Common myeloid progenitor, CD34-positive (primary cell): ENCODE measurements around the gene AGPAT1.

Experiments used
- CTCF ChIA-PET: fragments of 350-600 bp; sonication (Branson Sonifier 250); formaldehyde crosslinking; loops from one replicate; lab custom pipeline; 2021; ENCODE audit warnings: antibody characterized with exemption; lab: Charles Lee
- POLR2A ChIA-PET: fragments of 350-600 bp; sonication (Branson Sonifier 250); formaldehyde crosslinking; loops from one replicate; lab custom pipeline; 2021; ENCODE audit warnings: antibody characterized with exemption; lab: Charles Lee
- DNase-seq, 3 donors: peaks; one replicate each; pipeline versions ENCODE4 v3.0.0 to v3.0.0-alpha.2; 2013
- H3K27ac ChIP-seq, 2 experiments: 1 replicate in 1 of 2; 2 replicates in 1 of 2; pipeline ENCODE4 v1.7.0; 2013; ENCODE audit warnings: inconsistent platforms in 2 of 2, low read length in 2 of 2, mild to moderate bottlenecking in 2 of 2, low read depth in 1 of 2, moderate library complexity in 1 of 2; ENCODE audit not compliant: severe bottlenecking in 2 of 2, insufficient read depth in 1 of 2, poor library complexity in 1 of 2
- H3K27me3 ChIP-seq, 5 experiments: replicated peaks in 2 of 5; 1 replicate in 3 of 5; 2 replicates in 2 of 5; pipeline versions ENCODE4 v1.6.1 to v1.7.0; 2013; ENCODE audit warnings: low read length in 4 of 5, mild to moderate bottlenecking in 2 of 5, moderate library complexity in 2 of 5, inconsistent platforms in 1 of 5; ENCODE audit not compliant: insufficient read depth in 5 of 5, control insufficient read depth in 4 of 5
- H3K36me3 ChIP-seq, 4 experiments: 1 replicate in 2 of 4; 2 replicates in 2 of 4; pipeline versions ENCODE4 v1.6.1 to v1.7.0; 2013; ENCODE audit warnings: low read length in 3 of 4, control low read depth in 1 of 4, mild to moderate bottlenecking in 1 of 4; ENCODE audit not compliant: control insufficient read depth in 4 of 4, insufficient read depth in 4 of 4
- H3K4me1 ChIP-seq, 4 experiments: 1 replicate in 3 of 4; 2 replicates in 1 of 4; pipeline versions ENCODE4 v1.6.1 to v1.7.1; 2013; ENCODE audit warnings: low read length in 3 of 4, mild to moderate bottlenecking in 3 of 4, control low read depth in 1 of 4, inconsistent platforms in 1 of 4, moderate library complexity in 1 of 4; ENCODE audit not compliant: control insufficient read depth in 4 of 4, insufficient read depth in 4 of 4; ENCODE audit errors: control extremely low read depth in 1 of 4
- H3K4me3 ChIP-seq, 7 experiments: 1 replicate in 4 of 7; 2 replicates in 3 of 7; pipeline versions ENCODE4 v1.5.1 to v1.7.0; 2013; ENCODE audit warnings: mild to moderate bottlenecking in 7 of 7, low read length in 6 of 7, moderate library complexity in 6 of 7, inconsistent platforms in 2 of 7, low read depth in 2 of 7, control low read depth in 1 of 7; ENCODE audit not compliant: insufficient read depth in 4 of 7, control insufficient read depth in 1 of 7; ENCODE audit errors: extremely low read depth in 1 of 7
- H3K9me3 ChIP-seq, 5 experiments: 1 replicate in 4 of 5; 2 replicates in 1 of 5; pipeline versions ENCODE4 v1.6.1 to v1.7.1; 2013; ENCODE audit warnings: low read length in 4 of 5, mild to moderate bottlenecking in 2 of 5, inconsistent platforms in 1 of 5, low read depth in 1 of 5, moderate library complexity in 1 of 5; ENCODE audit not compliant: control insufficient read depth in 4 of 5, insufficient read depth in 2 of 5; ENCODE audit errors: control extremely low read depth in 1 of 5
- WGBS: methylation state at CpG from one replicate; pipeline ENCODE4 v1.1.5; 2013; ENCODE audit not compliant: insufficient coverage; 5-methylcytosine and 5-hydroxymethylcytosine counted together

AGPAT1 gene

DNA sequence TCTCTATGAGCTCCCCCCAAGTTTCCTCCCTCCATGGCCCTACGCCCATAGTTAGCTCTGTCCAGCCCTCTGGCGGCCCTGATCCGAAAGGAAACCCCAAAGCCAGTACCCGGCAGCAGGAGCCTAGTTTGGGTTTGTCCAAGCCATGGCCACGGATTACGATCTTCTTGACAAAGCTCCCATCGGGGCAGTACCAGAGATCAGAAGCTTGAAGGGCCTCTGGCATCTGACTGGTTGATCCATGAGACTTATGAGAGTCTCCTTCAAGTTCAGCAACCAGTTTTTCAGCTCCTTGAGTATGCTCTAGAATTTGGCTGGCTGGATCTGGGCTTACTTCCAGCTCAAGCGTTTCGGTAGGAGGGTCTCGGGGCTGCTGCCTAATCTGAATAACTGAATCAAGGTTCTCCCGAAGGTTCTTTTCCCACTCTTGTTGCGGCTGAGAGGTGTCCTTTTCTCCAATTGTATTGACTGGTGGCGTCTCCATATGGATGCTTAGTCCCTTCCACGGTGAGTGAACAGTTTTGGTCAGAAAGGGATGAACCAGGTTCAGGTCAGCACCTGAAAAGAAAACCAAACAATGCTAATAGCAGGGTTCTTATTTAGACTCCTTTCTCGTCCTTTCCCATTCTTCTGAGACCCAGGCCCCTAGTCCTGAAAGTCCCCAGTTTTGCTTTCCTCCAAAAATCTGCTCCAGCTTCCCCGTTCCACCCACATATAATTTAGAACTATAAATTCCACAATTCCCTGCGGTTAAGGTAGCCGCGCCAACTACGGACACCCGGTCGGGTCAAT lies 46.4 kb downstream of the AGPAT1 start:
- Histone ChIP-seq H3K9me3 (no peaks in the 10 kb centered on the region), H3K36me3 (peaks cover 0 to 20% (median 12%) of the 10 kb centered on the region in 4 experiments), H3K27ac (peak overlapping the region; percentile 46 to 96), H3K4me3 (peak overlapping the region; percentile 40 to 94 (median 80)), H3K27me3 (peaks cover 0 to 5% (median 0%) of the 10 kb centered on the region in 5 experiments), H3K4me1 (peaks cover 1 to 30% (median 26%) of the 10 kb centered on the region in 4 experiments)
- DNase-seq = no peak
- ChIA-PET CTCF (interaction anchor here (0.6 to 5.0 kb wide), 10 partner anchors 12 to 843 kb away, joined by 3 to 31 read pairs (median 6); partner anchors contain the start of gene PRRT1), POLR2A (interaction anchor here (0.8 kb wide), 1 partner anchor 30 kb away, joined by 3 read pairs; no protein-coding TSS in a partner anchor)
- 50% methylated on average over 21 of the region's 22 CpGs for WGBS

DNA sequence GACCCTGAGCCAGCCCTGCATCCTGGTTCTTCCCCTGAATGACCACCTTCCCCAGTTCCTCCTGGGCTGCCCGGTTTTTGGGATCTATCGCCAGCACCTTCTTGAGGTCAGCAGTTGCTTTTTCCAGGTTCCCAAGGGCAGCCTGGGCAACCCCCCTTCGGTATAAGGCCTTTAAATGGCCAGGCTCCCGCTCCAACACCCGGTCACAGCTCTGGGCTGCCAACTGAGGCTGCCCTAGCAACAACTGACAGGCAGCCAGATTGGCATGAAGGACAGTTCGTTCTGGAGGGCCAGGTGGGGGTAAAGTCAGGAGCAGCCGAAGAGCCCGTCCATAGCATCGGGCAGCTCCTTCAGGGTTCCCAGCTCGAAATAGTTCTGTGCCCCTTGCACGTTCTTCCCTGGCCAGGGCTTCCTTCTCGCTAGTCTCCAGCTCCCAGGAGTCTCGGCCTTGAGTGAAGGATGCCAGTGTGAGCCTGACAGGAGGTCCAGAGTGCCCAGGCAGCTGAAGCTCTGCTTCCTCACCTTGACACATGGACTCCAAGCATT lies 47.1 kb downstream of the AGPAT1 start:
- peak overlapping the region in 5 of 7 experiments; percentile 19 to 94 (median 80) for H3K4me3 ChIP-seq
- DNase-seq = no peak
- CTCF ChIA-PET = interaction anchor here (0.6 to 5.0 kb wide), 8 partner anchors 11 to 843 kb away, joined by 3 to 31 read pairs (median 8); partner anchors contain the start of gene PRRT1
- WGBS = 94% methylated on average over 13 of the region's 13 CpGs
- peaks cover 0 to 3% (median 0%) of the 10 kb centered on the region in 5 experiments for H3K27me3 ChIP-seq
- POLR2A ChIA-PET = interaction anchor here (0.9 to 1.6 kb wide), 2 partner anchors 64 to 67 kb away, joined by 3 to 6 read pairs; partner anchors contain the start of gene GPSM3
- peaks cover 1 to 30% (median 26%) of the 10 kb centered on the region in 4 experiments for H3K4me1 ChIP-seq
- H3K36me3 ChIP-seq = peaks cover 4 to 25% (median 18%) of the 10 kb centered on the region in 4 experiments
- no peaks in the 10 kb centered on the region for H3K9me3 ChIP-seq
- peak overlapping the region in 1 of 2 experiments; percentile 96 for H3K27ac ChIP-seq

DNA sequence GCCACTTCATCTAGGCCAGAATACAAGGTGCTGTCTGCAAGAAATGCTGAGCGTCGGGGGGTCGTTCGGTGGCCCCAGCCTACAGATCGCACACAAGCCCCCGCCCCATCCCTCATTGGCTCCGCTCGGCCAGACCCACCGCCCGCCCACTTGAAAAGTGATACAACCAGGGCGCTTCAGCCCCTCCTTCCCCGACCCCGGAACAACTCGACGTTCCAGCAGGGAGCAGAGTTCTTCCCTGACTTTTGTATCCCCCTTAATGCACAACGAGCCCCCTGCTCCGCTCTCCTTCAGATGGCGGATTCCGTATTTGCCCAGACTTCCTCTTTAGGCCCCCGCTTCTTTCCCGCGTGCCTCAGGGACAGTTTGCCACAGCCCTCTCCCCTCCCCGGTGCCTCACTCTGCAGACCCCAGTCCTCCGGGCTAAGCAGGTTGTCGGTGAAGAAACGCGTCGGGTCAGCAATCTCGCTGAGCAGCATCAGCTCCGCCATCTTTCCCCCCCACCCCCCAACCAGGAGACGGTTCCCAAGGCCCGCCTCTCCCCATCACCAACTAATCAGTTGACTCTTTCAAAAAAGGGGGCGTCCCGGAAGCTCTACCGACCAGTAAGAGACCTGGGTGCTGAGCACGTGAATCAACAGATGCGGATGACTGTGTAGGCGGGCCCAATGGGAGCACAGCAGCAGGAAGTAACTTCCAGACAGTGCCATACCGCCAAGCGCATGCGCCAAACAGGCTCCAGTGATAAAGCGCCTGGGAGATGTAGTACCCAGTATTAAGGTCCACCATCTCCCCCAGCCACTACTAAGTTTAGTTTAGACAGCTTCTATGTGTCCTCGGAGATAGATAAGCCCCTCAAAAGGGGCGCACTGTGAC lies 47.9 kb downstream of the AGPAT1 start, which contains the start of gene ATF6B:
TSS of gene ATF6B (minus strand) at position 530 of the 876 bp plus-strand sequence. CDS start at position 491, 39 bp downstream.
- no peaks in the 10 kb centered on the region for H3K27me3 ChIP-seq
- DNase-seq = peak; percentile 100
- peak within 1 kb of the TSS; percentile 92 to 99 (median 97) for H3K4me3 ChIP-seq
- H3K36me3 ChIP-seq = peaks cover 4 to 28% (median 21%) of the 10 kb centered on the region in 4 experiments
- H3K4me1 ChIP-seq = peaks cover 1 to 30% (median 26%) of the 10 kb centered on the region in 4 experiments
- H3K9me3 ChIP-seq = no peaks in the 10 kb centered on the region
- WGBS = 1% methylated on average over 39 of the region's 44 CpGs
- peak within 1 kb of the TSS; percentile 87 to 96 for H3K27ac ChIP-seq
- CTCF ChIA-PET = interaction anchor here (1.0 to 5.0 kb wide), 4 partner anchors 10 to 24 kb away, joined by 3 to 31 read pairs (median 9); partner anchors contain the start of gene PRRT1
- POLR2A ChIA-PET = interaction anchor here (0.9 to 1.6 kb wide), 3 partner anchors 50 to 67 kb away, joined by 3 to 6 read pairs (median 3); partner anchors contain the start of gene GPSM3

DNA sequence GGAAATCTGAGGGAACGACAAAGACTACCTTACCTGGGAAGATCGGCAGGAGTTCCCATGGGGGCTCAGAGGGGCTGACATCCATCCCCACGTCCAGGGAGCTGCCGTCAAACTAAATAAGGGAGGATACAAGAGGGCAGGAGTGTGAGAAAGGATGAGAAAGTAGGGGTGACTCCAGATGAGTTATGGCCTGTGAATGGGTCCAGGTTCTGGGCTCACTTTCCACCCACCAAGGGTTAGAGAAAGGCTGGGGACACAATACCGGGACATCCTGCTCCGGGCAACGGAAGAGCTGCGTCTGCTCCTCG lies 48.5 kb downstream of the AGPAT1 start:
- WGBS = 22% methylated on average over 5 of the region's 9 CpGs
- no peak for DNase-seq
- Histone ChIP-seq H3K36me3 (peaks cover 4 to 30% (median 22%) of the 10 kb centered on the region in 4 experiments), H3K9me3 (no peaks in the 10 kb centered on the region), H3K27me3 (no peaks in the 10 kb centered on the region), H3K4me1 (peaks cover 1 to 30% (median 26%) of the 10 kb centered on the region in 4 experiments), H3K27ac (peak overlapping the region; percentile 87 to 96), H3K4me3 (peak overlapping the region; percentile 92 to 99 (median 97))
- ChIA-PET CTCF (interaction anchor here (1.0 to 5.0 kb wide), 3 partner anchors 10 to 17 kb away, joined by 3 to 31 read pairs (median 5); no protein-coding TSS in a partner anchor), POLR2A (interaction anchor here (1.6 kb wide), 1 partner anchor 68 kb away, joined by 6 read pairs; no protein-coding TSS in a partner anchor)

DNA sequence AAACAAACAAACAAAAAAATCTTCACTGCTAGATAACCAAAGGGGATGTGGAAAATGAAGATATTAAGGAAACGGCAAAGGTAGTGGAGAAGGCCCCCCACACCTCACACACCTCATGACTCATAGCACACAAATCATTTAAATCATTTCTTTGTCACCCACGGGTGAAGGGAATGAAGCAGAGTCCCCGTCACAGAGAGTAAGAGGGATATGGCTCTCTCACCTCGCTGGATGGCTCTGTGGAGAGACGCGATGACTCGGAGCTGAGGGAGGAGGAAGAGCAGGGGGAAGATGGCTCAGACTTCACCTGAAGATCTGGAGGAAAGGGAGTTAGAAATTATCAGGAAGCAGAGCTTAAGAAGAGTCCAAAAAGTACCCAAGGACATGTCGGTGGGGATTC lies 49.0 kb downstream of the AGPAT1 start:
- CTCF ChIA-PET = interaction anchor here (1.0 to 5.0 kb wide), 4 partner anchors 9 to 26 kb away, joined by 3 to 31 read pairs (median 4); no protein-coding TSS in a partner anchor
- Histone ChIP-seq H3K27ac (peak overlapping the region in 1 of 2 experiments; percentile 96), H3K4me3 (peak overlapping the region in 6 of 7 experiments; percentile 92 to 99 (median 98)), H3K9me3 (no peaks in the 10 kb centered on the region), H3K36me3 (peaks cover 4 to 35% (median 26%) of the 10 kb centered on the region in 4 experiments), H3K4me1 (peaks cover 1 to 30% (median 26%) of the 10 kb centered on the region in 4 experiments), H3K27me3 (no peaks in the 10 kb centered on the region)
- 100% methylated on average over 2 of the region's 8 CpGs for WGBS
- POLR2A ChIA-PET = no interaction called here
- no peak for DNase-seq

DNA sequence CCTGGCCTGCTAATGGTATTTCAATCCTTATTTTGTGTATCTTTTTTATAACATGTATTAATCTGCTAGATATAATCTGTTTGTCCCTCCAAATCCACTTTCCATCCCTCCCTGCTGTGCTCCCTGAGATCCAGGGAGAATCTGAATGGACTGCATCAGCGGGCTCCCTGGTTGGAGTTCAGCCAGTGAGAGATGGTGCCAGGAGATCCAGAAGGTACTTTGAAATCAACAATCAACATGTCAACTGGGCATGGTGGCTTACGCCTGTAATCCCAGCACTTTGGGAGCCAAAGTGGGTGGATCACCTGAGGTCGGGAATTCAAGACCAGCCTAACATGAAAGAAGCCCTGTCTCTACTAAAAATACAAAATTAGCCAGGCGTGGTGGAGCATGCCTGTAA lies 52.2 kb downstream of the AGPAT1 start:
- DNase-seq = no peak
- H3K4me3 ChIP-seq = no peak overlapping the region
- no peaks in the 10 kb centered on the region for H3K27me3 ChIP-seq
- 93% methylated on average over 3 of the region's 4 CpGs for WGBS
- H3K9me3 ChIP-seq = no peaks in the 10 kb centered on the region
- H3K27ac ChIP-seq = no peak overlapping the region
- CTCF ChIA-PET = no interaction called here
- POLR2A ChIA-PET = no interaction called here
- H3K36me3 ChIP-seq = peaks cover 19 to 60% (median 44%) of the 10 kb centered on the region in 4 experiments
- H3K4me1 ChIP-seq = peaks cover 1 to 16% (median 14%) of the 10 kb centered on the region in 4 experiments
